Measurements from ENCODE around the gene TAAR5. TPM values are rescaled to one million over a fixed set of nuclear protein-coding genes. Genes with fewer than 3 reads are reported as not detected.

The TAAR5 gene
- total and polyA plus RNA-seq, 2 donors (not counting 1 experiment from before 2014, with no cell fraction given): not detected

GRCh38 chr6:132592855-132593254, 3.3 kb upstream of the TAAR5 start:
- H3K79me2 ChIP-seq (ENCODE audit: control insufficient read depth, insufficient read depth, low read length): no peaks in the 10 kb centered on the region
- Mint-ChIP-seq H3K9me3 (ENCODE audit: insufficient read depth) (no peaks in the 10 kb centered on the region), H3K4me3 (no peak overlapping the region), H3K27me3 (peaks cover 17% of the 10 kb centered on the region), H3K4me1 (peaks cover 2% of the 10 kb centered on the region), H3K27ac (no peak overlapping the region)
- ChIA-PET CTCF (no interaction called here), POLR2A (no interaction called here)
- WGBS (ENCODE audit: insufficient coverage): 36% methylated on average over 2 of the region's 2 CpGs
- peaks cover 0 to 3% (median 0%) of the 10 kb centered on the region in 4 experiments for H3K27me3 ChIP-seq (replicated peaks in 1 of 4; ENCODE audit: control extremely low read depth in 1 of 4, control insufficient read depth in 3 of 4, insufficient read depth in 4 of 4, low read length in 3 of 4)
- H3K4me3 ChIP-seq (ENCODE audit: control extremely low read depth in 1 of 5, extremely low read depth in 1 of 5, insufficient read depth in 1 of 5, low read depth in 2 of 5, low read length in 4 of 5): no peak overlapping the region
- no peak overlapping the region for H3K4me2 ChIP-seq (replicated peaks; ENCODE audit: low read depth, low read length, poor library complexity, severe bottlenecking)
- no peaks in the 10 kb centered on the region for H4K20me1 ChIP-seq (ENCODE audit: control insufficient read depth, insufficient read depth, low read length, poor library complexity, severe bottlenecking)
- H2AFZ ChIP-seq (ENCODE audit: insufficient read depth, low read depth, low read length, poor library complexity, severe bottlenecking): no peak overlapping the region
- no peak overlapping the region for H3K27ac ChIP-seq (ENCODE audit: low read length in 2 of 2)
- no peaks in the 10 kb centered on the region for H3K36me3 ChIP-seq (replicated peaks in 1 of 2; ENCODE audit: control extremely low read depth in 1 of 2, control insufficient read depth in 1 of 2, extremely low read depth in 1 of 2, insufficient read depth in 2 of 2, low read length in 1 of 2)
- no peak for TF ChIP-seq EZH2 (IDR thresholded peaks at IDR 0.05; ENCODE audit: borderline replicate concordance, insufficient read depth, low read depth, low read length, poor library complexity, severe bottlenecking)
- TF ChIP-seq, protein P1, sequence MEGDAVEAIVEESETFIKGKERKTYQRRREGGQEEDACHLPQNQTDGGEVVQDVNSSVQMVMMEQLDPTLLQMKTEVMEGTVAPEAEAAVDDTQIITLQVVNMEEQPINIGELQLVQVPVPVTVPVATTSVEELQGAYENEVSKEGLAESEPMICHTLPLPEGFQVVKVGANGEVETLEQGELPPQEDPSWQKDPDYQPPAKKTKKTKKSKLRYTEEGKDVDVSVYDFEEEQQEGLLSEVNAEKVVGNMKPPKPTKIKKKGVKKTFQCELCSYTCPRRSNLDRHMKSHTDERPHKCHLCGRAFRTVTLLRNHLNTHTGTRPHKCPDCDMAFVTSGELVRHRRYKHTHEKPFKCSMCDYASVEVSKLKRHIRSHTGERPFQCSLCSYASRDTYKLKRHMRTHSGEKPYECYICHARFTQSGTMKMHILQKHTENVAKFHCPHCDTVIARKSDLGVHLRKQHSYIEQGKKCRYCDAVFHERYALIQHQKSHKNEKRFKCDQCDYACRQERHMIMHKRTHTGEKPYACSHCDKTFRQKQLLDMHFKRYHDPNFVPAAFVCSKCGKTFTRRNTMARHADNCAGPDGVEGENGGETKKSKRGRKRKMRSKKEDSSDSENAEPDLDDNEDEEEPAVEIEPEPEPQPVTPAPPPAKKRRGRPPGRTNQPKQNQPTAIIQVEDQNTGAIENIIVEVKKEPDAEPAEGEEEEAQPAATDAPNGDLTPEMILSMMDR (IDR thresholded peaks at IDR 0.05): no peak
- H3K9ac ChIP-seq (ENCODE audit: low read length): no peak overlapping the region
- no peak for ATAC-seq (ENCODE audit: low read depth)
- no peak for DNase-seq
- intact Hi-C loops (cut with micrococcal nuclease): no loop called here
- H3K9me3 ChIP-seq (ENCODE audit: control extremely low read depth in 1 of 3, control insufficient read depth in 2 of 3, insufficient read depth in 1 of 3, low read length in 2 of 3): no peaks in the 10 kb centered on the region
- no peaks in the 10 kb centered on the region for H3K4me1 ChIP-seq (ENCODE audit: control insufficient read depth in 2 of 2, insufficient read depth in 2 of 2, low read length in 2 of 2)

DNA sequence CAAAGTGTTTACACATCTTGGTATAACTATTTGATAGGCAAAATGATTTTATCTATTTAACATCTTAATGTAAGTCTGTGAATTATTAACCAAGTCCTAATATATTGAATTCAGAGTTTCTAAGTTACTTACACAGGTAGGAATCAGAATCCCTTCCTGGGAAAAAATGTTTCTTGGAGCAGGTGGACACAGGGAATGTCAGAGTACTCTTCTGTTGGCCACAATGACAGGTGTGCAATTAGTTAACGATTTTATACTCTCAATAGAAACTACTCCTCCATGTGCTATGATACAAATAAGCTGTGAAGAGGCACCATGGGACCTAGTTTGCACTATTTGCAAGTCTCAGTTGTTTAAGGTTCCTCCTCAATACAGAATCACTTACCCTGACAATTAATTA, 821 bp upstream of the TAAR5 start:
- no peaks in the 10 kb centered on the region for H3K9me3 Mint-ChIP-seq (ENCODE audit: insufficient read depth)
- intact Hi-C loops (cut with micrococcal nuclease): no loop called here
- H3K4me3 Mint-ChIP-seq: no peak overlapping the region
- Histone ChIP-seq H3K27me3 (replicated peaks in 1 of 4; ENCODE audit: control extremely low read depth in 1 of 4, control insufficient read depth in 3 of 4, insufficient read depth in 4 of 4, low read length in 3 of 4) (peaks cover 0 to 3% (median 0%) of the 10 kb centered on the region in 4 experiments), H3K4me1 (ENCODE audit: control insufficient read depth in 2 of 2, insufficient read depth in 2 of 2, low read length in 2 of 2) (no peaks in the 10 kb centered on the region), H2AFZ (ENCODE audit: insufficient read depth, low read depth, low read length, poor library complexity, severe bottlenecking) (no peak overlapping the region), H3K79me2 (ENCODE audit: control insufficient read depth, insufficient read depth, low read length) (no peaks in the 10 kb centered on the region), H4K20me1 (ENCODE audit: control insufficient read depth, insufficient read depth, low read length, poor library complexity, severe bottlenecking) (no peaks in the 10 kb centered on the region), H3K36me3 (replicated peaks in 1 of 2; ENCODE audit: control extremely low read depth in 1 of 2, control insufficient read depth in 1 of 2, extremely low read depth in 1 of 2, insufficient read depth in 2 of 2, low read length in 1 of 2) (no peaks in the 10 kb centered on the region), H3K4me3 (ENCODE audit: control extremely low read depth in 1 of 5, extremely low read depth in 1 of 5, insufficient read depth in 1 of 5, low read depth in 2 of 5, low read length in 4 of 5) (no peak overlapping the region), H3K27ac (ENCODE audit: low read length in 2 of 2) (no peak overlapping the region), H3K9ac (ENCODE audit: low read length) (no peak overlapping the region), H3K9me3 (ENCODE audit: control extremely low read depth in 1 of 3, control insufficient read depth in 2 of 3, insufficient read depth in 1 of 3, low read length in 2 of 3) (no peaks in the 10 kb centered on the region), H3K4me2 (replicated peaks; ENCODE audit: low read depth, low read length, poor library complexity, severe bottlenecking) (no peak overlapping the region)
- no peak for TF ChIP-seq EZH2 (IDR thresholded peaks at IDR 0.05; ENCODE audit: borderline replicate concordance, insufficient read depth, low read depth, low read length, poor library complexity, severe bottlenecking)
- TF ChIP-seq, protein P1 (IDR thresholded peaks at IDR 0.05): no peak
- no peak overlapping the region for H3K27ac Mint-ChIP-seq
- WGBS (ENCODE audit: insufficient coverage): no CpG with 5 or more reads among the region's 1 CpG
- peaks cover 2% of the 10 kb centered on the region for H3K4me1 Mint-ChIP-seq
- peaks cover 12% of the 10 kb centered on the region for H3K27me3 Mint-ChIP-seq
- no peak for DNase-seq
- ChIA-PET CTCF (no interaction called here), POLR2A (no interaction called here)
- ATAC-seq (ENCODE audit: low read depth): no peak
